Stimulated activated CD8-positive, alpha-beta memory T cell treated with anti-CD3 and anti-CD28 coated beads, Interleukin-4, amount 100 ng/mL, for 1 hour (primary cell): ENCODE results near the gene ANKRD6.
"Not testable (repeated sequence)": the region's sequence is repeated elsewhere in the genome, so short reads cannot be mapped to it uniquely, and the experiment has no call there.

Experiments used
- DNase-seq, 2 donors: peaks; one replicate each; pipeline ENCODE4 v3.0.0-alpha.2; 2020; ENCODE audit warnings: low read depth in 2 of 2, low spot score in 1 of 2

ANKRD6 gene

GRCh38 chr6:89591745-89592144, 158.8 kb downstream of the ANKRD6 start:
- DNase-seq, result no peak

DNA sequence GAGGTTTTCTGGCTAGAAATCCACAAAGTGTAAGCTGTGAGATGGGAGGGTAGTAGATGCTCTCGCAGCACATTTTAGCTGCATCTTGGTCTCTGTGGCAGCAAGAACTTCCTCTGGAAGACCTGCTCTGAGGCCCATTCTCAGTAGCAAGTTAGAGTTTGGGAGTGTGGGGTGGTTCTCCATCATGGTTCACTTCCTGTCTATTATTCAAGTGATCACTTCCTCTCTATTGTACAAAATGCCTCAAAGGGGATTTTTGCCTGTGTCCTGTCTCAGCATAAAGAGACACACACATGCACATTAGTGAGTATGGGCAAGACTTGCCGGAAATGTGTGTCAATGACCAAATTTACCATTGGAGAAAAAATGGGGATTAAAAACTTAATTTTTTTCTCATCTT, 163.1 kb downstream of the ANKRD6 start:
- DNase-seq, result no peak

- DNase-seq, result no peak
Measured at GRCh38 chr6:89596484-89596883, 163.5 kb downstream of the ANKRD6 start.

GRCh38 chr6:89597372-89597771, 164.4 kb downstream of the ANKRD6 start:
- DNase-seq, result no peak

DNA sequence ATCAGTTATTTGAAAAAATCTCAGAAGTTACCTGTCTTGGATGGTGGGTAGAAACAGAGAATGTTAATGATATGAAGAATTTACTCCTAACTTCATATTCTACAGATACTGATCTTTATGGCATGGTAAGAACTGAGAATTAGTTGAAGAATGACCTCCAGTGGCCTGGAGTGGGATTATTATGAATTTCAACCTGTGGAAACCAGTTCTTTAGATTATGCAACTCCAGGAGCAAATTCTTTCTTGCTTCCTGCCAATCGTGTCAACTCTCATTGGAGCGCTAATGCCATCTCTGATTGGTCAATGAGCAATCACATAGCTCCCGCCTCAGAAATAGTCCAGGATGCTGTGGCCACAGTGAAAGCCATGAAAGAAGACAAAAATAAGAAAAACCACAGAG, 165.0 kb downstream of the ANKRD6 start:
- DNase-seq, result no peak

DNA sequence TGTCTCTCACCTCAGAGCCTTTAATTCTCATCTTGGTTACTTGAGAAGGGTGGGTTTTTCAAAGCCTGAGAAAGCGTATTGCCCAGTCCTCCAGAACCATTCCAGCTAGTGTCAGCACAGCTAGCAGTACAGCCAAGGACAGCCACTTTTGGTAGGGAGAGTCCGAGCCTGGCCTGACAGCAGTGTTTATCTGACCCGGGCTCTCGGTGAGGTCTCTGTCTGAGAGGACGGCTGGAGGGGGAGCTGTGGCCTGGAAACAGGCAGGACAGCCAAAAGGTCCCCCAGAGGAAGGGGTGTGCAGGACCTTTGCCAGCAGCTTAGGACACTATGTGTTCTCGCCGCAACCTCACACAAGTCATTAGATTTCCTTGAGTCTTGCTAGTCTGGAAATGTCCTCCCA, 166.8 kb downstream of the ANKRD6 start:
- DNase-seq, result no peak

DNA sequence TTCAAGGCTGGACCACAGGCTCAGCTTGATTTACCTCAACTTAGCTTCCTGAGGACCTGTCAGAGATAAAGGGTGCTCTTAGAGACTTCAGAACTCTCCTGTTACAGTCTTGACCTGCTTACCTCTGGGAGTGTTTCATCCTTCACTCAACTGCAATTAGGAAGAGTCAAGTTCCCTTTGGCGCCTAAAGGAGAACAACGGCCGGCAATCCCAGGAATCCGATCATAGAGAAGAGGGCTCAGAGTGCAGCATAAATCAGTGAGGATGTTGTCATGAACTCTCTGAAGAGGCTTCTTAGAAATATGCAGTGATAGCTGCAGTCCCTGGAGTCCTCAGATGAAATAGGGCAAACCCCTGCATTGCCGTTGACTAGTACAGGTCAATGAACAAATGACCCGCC, 169.2 kb downstream of the ANKRD6 start:
- DNase-seq, result no peak

- no peak for DNase-seq
Measured at GRCh38 chr6:89604653-89605052, 171.7 kb downstream of the ANKRD6 start.

- DNase-seq, result no peak
Measured at GRCh38 chr6:89605861-89606260, 172.9 kb downstream of the ANKRD6 start.

DNA sequence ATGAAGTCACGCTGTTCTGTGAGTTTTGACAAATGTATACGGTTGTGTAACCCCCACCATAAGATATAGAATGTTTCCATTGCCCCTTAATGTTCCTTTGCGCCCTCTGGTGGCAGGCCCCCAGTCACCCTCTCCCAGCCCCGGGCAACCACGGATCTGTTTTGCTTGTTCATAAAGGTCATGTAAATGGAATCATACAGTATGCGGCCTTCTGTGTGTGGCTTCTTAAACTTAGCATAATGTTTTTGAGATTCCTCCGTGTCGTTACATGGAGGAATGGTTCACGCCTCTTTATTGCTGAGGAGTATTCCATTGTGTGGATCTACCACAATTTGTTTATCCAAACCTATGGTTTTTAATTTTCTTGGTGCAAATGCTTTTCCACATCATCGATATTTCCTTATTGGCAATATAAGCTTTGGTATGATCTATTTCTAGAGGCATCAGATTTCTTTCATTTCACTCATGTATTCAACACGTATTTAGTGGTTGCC, 177.2 kb downstream of the ANKRD6 start:
- DNase-seq, result peak; percentile 60 to 63

DNA sequence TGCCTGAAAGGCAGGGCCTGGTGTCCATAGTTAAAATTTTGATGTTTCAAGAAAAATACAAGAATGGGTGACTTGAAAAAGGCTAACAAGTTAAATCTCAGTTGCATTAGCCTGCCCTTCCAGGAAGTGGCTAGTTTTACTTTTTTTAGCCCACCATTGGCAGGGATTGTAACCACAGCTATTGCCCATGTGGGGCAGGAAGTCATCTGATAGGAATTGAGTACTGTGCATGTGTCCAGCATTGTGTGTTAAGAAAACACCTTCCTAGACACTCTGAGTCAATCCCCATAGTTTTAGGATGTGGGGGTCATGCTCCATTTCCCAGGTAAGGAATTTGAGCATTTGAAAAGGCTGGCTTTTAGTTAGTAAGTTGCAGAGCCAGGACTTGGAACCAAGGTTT, 178.7 kb downstream of the ANKRD6 start:
- no peak for DNase-seq

DNA sequence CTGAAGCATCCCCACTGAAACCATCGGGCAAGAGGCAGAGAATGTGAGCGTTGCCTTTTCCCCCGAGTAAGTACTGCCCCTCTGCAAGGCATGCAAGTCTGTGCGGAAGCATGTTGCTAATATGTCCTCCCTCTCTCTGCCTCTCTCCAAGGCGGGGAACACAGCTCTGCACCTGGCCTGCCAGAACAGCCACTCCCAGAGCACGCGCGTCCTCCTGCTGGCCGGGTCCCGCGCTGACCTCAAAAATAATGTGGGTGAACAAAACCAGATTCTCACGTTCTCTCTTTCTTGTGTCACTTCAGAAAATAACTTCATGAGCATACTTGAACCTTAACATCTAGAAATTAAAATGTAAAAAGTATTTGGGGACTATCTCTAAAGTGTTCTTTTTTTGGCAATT, 179.2 kb downstream of the ANKRD6 start:
- no peak for DNase-seq

DNA sequence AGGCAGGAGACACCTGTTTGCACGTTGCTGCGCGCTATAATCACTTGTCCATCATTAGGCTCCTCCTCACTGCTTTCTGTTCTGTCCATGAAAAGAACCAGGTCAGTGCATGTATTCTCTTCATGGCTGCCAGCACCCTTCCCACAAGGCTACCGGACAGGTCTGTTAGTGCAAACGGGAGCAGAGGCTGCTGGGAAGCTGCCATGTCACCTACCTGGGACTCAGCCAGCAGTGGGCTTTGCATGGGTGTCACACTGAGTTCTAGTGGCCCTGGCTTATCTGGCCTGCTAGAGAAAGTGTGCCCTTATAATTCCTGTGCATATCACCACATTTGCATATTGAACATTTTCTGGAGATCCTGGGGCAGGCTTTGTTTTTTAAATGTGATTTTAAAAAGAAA, 180.8 kb downstream of the ANKRD6 start:
- no peak for DNase-seq

DNA sequence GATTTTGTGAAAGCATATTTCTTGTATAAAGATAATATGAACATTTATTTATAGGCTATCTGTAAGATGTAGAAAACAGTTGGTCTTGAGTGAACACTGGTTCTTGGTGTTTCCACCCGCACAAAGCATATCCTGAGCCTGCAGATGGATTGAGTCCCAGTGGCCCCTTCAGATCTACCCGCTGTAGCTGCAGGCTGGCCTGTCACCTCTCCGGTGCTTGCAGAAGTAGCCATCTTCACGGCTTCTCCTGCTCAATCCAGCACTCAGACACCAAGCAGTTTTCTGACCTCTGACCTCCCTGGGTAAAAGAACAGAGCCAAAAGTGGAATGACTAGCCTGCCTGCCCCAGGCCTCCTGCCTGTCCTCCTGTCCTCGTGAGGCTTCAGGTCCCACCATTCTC, 182.9 kb downstream of the ANKRD6 start:
- DNase-seq, result no peak

DNA sequence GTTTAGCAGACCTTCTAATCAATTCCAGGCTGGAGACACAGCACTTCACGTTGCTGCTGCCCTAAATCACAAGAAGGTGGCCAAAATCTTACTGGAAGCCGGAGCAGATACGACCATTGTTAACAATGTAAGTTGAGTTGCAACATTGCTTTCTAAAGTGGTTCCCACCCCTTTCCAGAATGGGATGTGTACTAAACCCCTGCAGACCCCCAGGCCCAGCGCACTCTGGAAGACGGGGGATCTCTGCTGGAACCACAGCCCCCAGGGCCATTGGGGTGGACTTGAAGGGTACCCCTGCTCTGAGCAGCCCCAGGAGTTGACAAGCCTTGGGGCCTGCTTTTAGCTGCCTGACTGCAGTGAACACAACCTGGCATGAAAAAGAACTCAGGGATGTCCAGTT, 183.6 kb downstream of the ANKRD6 start:
- DNase-seq, result no peak

DNA sequence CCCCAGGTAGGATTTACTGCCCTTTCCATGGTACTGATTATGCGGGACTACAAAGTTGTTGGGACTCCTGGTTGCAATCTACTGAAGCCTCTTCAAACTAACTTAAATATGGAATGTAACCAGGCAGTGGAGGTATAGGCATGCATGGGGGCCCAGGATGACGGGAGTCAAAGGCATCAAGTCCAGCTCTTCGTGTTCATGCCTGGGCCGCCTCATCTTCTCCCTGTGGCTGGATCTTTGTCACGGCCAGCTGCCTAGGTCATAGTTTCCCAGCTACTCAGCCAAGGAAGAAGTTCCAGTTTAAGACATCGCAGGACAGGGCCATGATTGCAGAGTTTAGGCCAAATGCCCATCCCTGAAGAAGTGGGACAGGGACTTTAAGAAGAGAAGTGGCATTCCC, 185.1 kb downstream of the ANKRD6 start:
- DNase-seq, result no peak

GRCh38 chr6:89619567-89619966, 186.6 kb downstream of the ANKRD6 start:
- no peak for DNase-seq

DNA sequence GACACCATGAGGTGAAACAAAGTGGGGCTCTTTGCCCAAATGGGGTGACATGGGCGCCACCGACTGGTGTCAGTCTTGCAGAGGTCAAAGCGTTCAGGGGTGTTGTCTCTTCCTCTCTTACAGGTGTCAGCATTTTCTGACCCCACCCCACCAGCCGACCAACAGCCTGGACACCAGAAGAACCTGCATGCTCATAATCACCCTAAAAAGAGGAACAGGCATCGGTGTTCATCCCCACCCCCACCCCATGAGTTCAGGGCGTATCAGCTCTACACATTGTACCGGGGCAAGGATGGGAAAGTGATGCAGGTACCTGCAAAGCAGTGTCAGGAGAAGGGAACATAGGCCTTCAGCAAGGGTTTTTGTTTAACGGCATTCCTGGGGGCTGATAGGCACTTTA, 190.8 kb downstream of the ANKRD6 start:
- DNase-seq, result no peak

DNA sequence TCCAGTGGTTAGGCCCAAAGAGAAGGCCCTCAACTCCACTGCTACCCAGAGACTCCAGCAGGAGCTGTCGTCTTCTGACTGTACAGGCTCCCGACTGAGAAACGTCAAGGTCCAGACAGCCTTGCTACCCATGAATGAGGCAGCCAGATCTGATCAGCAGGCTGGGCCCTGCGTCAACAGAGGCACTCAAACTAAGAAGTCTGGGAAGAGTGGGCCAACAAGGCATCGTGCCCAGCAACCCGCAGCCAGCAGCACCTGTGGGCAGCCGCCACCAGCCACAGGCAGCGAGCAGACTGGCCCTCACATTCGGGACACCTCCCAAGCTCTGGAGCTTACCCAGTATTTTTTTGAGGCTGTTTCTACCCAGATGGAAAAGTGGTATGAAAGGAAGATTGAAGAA, 197.5 kb downstream of the ANKRD6 start:
- DNase-seq, result no peak

DNA sequence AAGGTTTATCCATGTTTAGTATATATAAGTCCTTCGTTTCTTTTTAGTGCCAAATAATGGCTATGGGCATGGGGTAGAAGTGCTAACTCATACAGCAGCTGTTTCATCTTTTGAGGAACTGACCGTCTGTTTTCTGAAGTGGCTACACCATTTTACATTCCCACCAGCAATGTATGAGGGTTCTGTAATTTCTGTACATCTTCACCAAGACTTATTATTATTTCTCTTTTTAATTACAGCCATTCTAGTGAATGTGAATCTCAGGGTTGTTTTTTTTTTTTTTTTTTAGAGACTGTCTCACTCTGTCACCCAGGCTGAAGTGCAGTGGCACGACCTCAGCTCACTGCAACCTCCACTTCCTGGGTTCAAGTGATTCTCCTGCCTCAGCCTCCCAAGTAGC, 203.5 kb downstream of the ANKRD6 start:
- DNase-seq, result not testable (repeated sequence)

GRCh38 chr6:89637960-89638319, 205.0 kb downstream of the ANKRD6 start:
- no peak for DNase-seq

DNA sequence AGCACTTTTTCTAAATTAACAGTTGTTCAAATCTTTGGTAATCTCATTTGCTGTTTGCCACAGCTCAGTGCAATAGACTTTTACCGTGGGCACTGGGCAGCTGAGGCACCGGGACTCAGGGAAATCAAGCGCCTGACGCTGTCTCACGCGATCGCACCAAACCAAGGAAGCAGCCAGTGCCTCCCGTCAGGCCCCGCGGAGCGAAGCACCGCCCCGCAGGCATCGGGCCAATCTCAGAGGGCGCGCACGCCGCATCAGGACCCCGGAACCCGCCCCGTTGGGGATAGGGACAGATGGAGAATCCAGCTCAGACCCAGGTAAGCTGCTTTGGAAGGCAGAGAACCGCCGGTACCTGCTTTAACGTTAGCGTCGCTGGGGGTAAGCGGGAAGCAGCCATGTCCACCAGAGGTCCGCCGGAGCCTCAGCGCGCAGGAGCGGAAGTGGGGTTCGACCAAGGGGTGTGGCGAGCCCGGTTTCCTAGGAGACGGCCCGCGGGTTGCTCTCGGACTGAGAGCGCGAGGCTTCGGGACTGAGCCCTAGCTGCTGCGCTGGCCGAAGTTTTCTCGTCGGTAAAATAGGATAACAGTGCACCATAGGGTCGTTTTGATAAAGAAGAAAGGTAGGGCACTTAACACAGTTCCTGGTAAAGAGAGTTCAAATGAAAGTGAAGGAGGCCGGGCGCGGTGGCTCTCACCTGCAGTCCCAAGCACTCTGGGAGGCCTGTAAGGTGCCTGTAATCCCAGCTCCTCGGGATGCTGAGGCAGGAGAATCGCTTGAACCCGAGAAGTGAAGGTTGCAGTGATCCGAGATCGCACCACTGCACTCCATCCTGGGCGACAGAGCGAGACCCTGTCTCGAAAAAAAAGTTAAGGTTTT, 205.6 kb downstream of the ANKRD6 start, which contains the start of gene LYRM2:
TSS of gene LYRM2 (minus strand) at position 428 of the 876 bp plus-strand sequence. CDS start at position 397, 31 bp downstream.
- peak; percentile 77 to 82 for DNase-seq

DNA sequence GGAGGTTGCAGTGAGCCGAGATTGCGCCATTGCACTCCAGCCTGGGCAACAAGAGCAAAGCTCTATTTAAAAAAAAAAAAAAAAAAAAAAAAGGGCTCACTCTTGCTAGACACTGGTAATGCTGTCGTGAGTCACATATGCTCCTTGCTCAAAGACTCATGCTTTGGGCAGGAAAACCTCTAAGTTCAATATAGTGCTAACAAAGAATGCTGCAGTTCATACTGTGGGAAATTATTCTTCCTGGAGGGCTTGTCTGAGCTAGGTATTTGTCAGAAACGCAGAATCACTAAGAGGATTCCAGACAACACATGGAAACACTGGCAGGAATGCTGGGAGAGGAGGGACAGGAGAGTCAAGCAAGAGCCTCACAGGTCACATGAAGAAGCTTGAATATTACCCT, 207.9 kb downstream of the ANKRD6 start:
- no peak for DNase-seq
